IMR-90 (cell line): ENCODE measurements around the gene CNST. TPM values are rescaled to one million over a fixed set of nuclear protein-coding genes. Genes with fewer than 3 reads are reported as not detected.
A peak's percentile ranks its signal among the peaks of the same experiment; 100 is the strongest.

Experiments
- ATAC-seq: fragments of 200-7000 bp; cut with Tn5 transposase; 2 replicates; pipeline ENCODE4 v1.9.1; 2020; ENCODE audit warnings: low read depth, mild to moderate bottlenecking, moderate library complexity
- BruUV-seq: library from RNA; stranded (reverse); fragments of 400-500 nt; replicated peaks from 2 replicates; lab custom pipeline; 2021; lab: Mats Ljungman, UMichigan
- CTCF ChIA-PET: fragments of 300-600 bp; formaldehyde crosslinking; extraction: SDS; loops from one replicate; lab custom pipeline; 2021; ENCODE audit warnings: antibody characterized with exemption; lab: Yijun Ruan, JAX
- POLR2A ChIA-PET: fragments of 300-600 bp; sonication (Branson Sonifier 250); formaldehyde crosslinking; loops from one replicate; lab custom pipeline; 2022; ENCODE audit warnings: antibody characterized with exemption; ENCODE audit not compliant: unreplicated experiment; lab: Charles Lee
- DNase-seq: peaks from one replicate; pipeline ENCODE4 v3.0.0; 2013
- H2AFZ ChIP-seq: replicated peaks from 2 replicates; pipeline ENCODE3; 2013; ENCODE audit warnings: low read length, mild to moderate bottlenecking; ENCODE audit not compliant: poor library complexity
- H2AK5ac ChIP-seq: 2 replicates; pipeline ENCODE4 v1.6.1; 2013; ENCODE audit warnings: low read depth, low read length, inconsistent platforms
- H2AK9ac ChIP-seq: replicated peaks from 2 replicates; pipeline ENCODE3; 2013; ENCODE audit warnings: mild to moderate bottlenecking, low read depth, low read length, moderate library complexity; ENCODE audit not compliant: poor library complexity
- H2BK120ac ChIP-seq: 2 replicates; pipeline ENCODE4 v1.6.1; 2013; ENCODE audit warnings: low read depth, low read length, inconsistent platforms
- H2BK15ac ChIP-seq: 3 replicates; pipeline ENCODE4 v1.6.1; 2013; ENCODE audit warnings: low read depth, low read length, inconsistent platforms
- H2BK20ac ChIP-seq: 2 replicates; pipeline ENCODE4 v1.6.1; 2013; ENCODE audit warnings: low read depth, mild to moderate bottlenecking, inconsistent platforms, low read length, moderate library complexity
- H2BK5ac ChIP-seq: 2 replicates; pipeline ENCODE4 v1.6.1; 2013; ENCODE audit warnings: mild to moderate bottlenecking, low read depth, low read length, inconsistent platforms; ENCODE audit not compliant: poor library complexity, severe bottlenecking
- H3K14ac ChIP-seq: replicated peaks from 2 replicates; pipeline ENCODE4 v1.6.1; 2013; ENCODE audit warnings: low read depth, low read length, inconsistent platforms
- H3K18ac ChIP-seq: 2 replicates; pipeline ENCODE4 v1.6.1; 2013; ENCODE audit warnings: low read depth, low read length, control low read depth
- H3K23ac ChIP-seq: 2 replicates; pipeline ENCODE4 v1.6.1; 2013; ENCODE audit warnings: low read depth, low read length, inconsistent platforms
- H3K27ac ChIP-seq: 2 replicates; pipeline ENCODE4 v1.5.1; 2013; ENCODE audit warnings: mild to moderate bottlenecking, control low read depth, low read length; ENCODE audit not compliant: insufficient read depth
- H3K27me3 ChIP-seq: 2 replicates; pipeline ENCODE4 v1.6.1; 2013; ENCODE audit warnings: low read length; ENCODE audit not compliant: control insufficient read depth, insufficient read depth
- H3K36me3 ChIP-seq: 2 replicates; pipeline ENCODE4 v1.6.1; 2013; ENCODE audit warnings: low read length, mixed read lengths; ENCODE audit not compliant: control insufficient read depth, insufficient read depth
- H3K4ac ChIP-seq: 2 replicates; pipeline ENCODE4 v1.6.1; 2013; ENCODE audit warnings: low read depth, low read length, inconsistent platforms
- H3K4me1 ChIP-seq: 2 replicates; pipeline ENCODE4 v1.6.1; 2013; ENCODE audit warnings: low read length, mixed read lengths; ENCODE audit not compliant: control insufficient read depth, insufficient read depth
- H3K4me2 ChIP-seq: 2 replicates; pipeline ENCODE4 v1.6.1; 2013; ENCODE audit warnings: low read depth, mild to moderate bottlenecking, control low read depth, low read length, moderate library complexity
- H3K4me3 ChIP-seq: 2 replicates; pipeline ENCODE4 v1.5.1; 2013; ENCODE audit warnings: low read depth, mild to moderate bottlenecking, control low read depth, low read length, moderate library complexity; ENCODE audit not compliant: insufficient read depth
- H3K56ac ChIP-seq: 2 replicates; pipeline ENCODE4 v1.6.1; 2013; ENCODE audit warnings: low read length, inconsistent platforms; ENCODE audit not compliant: insufficient read depth; ENCODE audit errors: extremely low read depth
- H3K79me1 ChIP-seq, 2 experiments: 2 replicates each; pipeline ENCODE4 v1.6.1; 2013; ENCODE audit warnings: low read length in 2 of 2, inconsistent platforms in 1 of 2, low read depth in 1 of 2
- H3K9ac ChIP-seq: 2 replicates; pipeline ENCODE4 v1.6.1; 2013; ENCODE audit warnings: low read depth, low read length, control low read depth
- H3K9me1 ChIP-seq: 2 replicates; pipeline ENCODE4 v1.6.1; 2013; ENCODE audit warnings: low read length, inconsistent platforms; ENCODE audit not compliant: insufficient read depth
- H3K9me3 ChIP-seq: 2 replicates; pipeline ENCODE4 v1.6.1; 2013; ENCODE audit warnings: low read length; ENCODE audit not compliant: control insufficient read depth, insufficient read depth
- H4K20me1 ChIP-seq: 2 replicates; pipeline ENCODE4 v1.6.1; 2013; ENCODE audit warnings: low read length, inconsistent platforms; ENCODE audit not compliant: insufficient read depth
- H4K5ac ChIP-seq: 2 replicates; pipeline ENCODE4 v1.6.1; 2013; ENCODE audit warnings: mild to moderate bottlenecking, low read depth, low read length, control low read depth
- H4K8ac ChIP-seq, 2 experiments: 2 replicates each; pipeline ENCODE4 v1.6.1; 2013; ENCODE audit warnings: low read depth in 2 of 2, low read length in 2 of 2, control low read depth in 1 of 2, inconsistent platforms in 1 of 2
- H4K91ac ChIP-seq: 2 replicates; pipeline ENCODE4 v1.6.1; 2013; ENCODE audit warnings: low read depth, low read length, inconsistent platforms; ENCODE audit not compliant: insufficient read depth
- CTCF ChIP-seq: conservative IDR thresholded peaks from 2 replicates; pipeline ENCODE4 v1.5.1; 2012; ENCODE audit warnings: mild to moderate bottlenecking, low read depth, low read length, improper control_type of control experiment
- NFE2L2 ChIP-seq: fragments of 150-350 bp; IDR thresholded peaks from 2 replicates; pipeline ENCODE4 v1.6.1; 2016; ENCODE audit warnings: low read depth, mild to moderate bottlenecking, low read length
- RAD21 ChIP-seq: IDR thresholded peaks from 2 replicates; pipeline ENCODE4 v1.6.1; 2012; ENCODE audit warnings: low read length, improper control_type of control experiment
- SMC3 ChIP-seq: fragments of 150-350 bp; IDR thresholded peaks from 2 replicates; pipeline ENCODE4 v1.6.1; 2016; ENCODE audit warnings: low read depth, mild to moderate bottlenecking, antibody characterized with exemption, low read length, moderate library complexity
- WGBS, 2 experiments: methylation state at CpG; one replicate each; pipeline versions ENCODE4 v1.1.5 to v1.1.7; 2013; ENCODE audit warnings: missing lambda C conversion rate in 2 of 2; ENCODE audit not compliant: insufficient read length in 1 of 2; ENCODE audit errors: extremely low coverage in 2 of 2; 5-methylcytosine and 5-hydroxymethylcytosine counted together
- dilution Hi-C: fragments of 300-500 bp; cut with HindIII; formaldehyde crosslinking; loops from one replicate; pipeline ENCODE4 v1.14.3; 2018; ENCODE audit warnings: low sequenced_read_pairs; ENCODE audit not compliant: unreplicated experiment
- in situ Hi-C: fragments of 300-500 bp; cut with MboI; formaldehyde crosslinking; loops from 3 replicates; pipeline ENCODE4 v1.14.3; 2019; ENCODE audit warnings: low sequenced_read_pairs, inconsistent platforms, mixed read lengths
- intact Hi-C: fragments of 100-400 bp; cut with micrococcal nuclease; formaldehyde crosslinking; loops from 2 replicates; pipeline ENCODE4 v1.10.0; 2022
- polyA plus RNA-seq, 3 experiments: library from polyadenylated mRNA; depleted of rRNA; stranded (reverse); fragments of >200 nt; gene quantifications; 2 replicates each; pipeline ENCODE4 v1.2.3, GENCODE V29; 2012; ENCODE audit warnings: low replicate concordance in 1 of 3
- total RNA-seq: library from RNA; depleted of rRNA; stranded (reverse); fragments of >200 nt; gene quantifications from 2 replicates; pipeline ENCODE4 v1.2.3, GENCODE V29; 2012

The CNST gene
- total and polyA plus RNA-seq, 2 of the 4 experiments (the other 2 are of a cell fraction), result 15.4 to 25.5 TPM

- peak overlapping the region; percentile 92 for H2AFZ ChIP-seq
- H2BK5ac ChIP-seq, result no peak overlapping the region
- no peak overlapping the region for H2AK5ac ChIP-seq
- no peaks in the 10 kb centered on the region for H3K27me3 ChIP-seq
- POLR2A ChIA-PET, result interaction anchor here (0.7 kb wide), 1 partner anchor 57 kb away, joined by 3 read pairs; no protein-coding TSS in a partner anchor
- H2AK9ac ChIP-seq, result peak overlapping the region; percentile 82
- no peaks in the 10 kb centered on the region for H3K4me1 ChIP-seq
- peak overlapping the region; percentile 38; the same call in 1 of the 2 replicates for H3K4me2 ChIP-seq
- intact Hi-C loops, result loop anchor here (1.0 to 5.0 kb wide), 2 partner anchors 42 to 65 kb away; no protein-coding TSS in a partner anchor
- H4K8ac ChIP-seq, result no peak overlapping the region; a peak in 1 of 4 replicates
- no peaks in the 10 kb centered on the region for H3K79me1 ChIP-seq
- no peak overlapping the region for H2BK20ac ChIP-seq
- no peaks in the 10 kb centered on the region for H3K9me1 ChIP-seq
- no peak overlapping the region for H2BK15ac ChIP-seq
- in situ Hi-C loops, result loop anchor here (5.0 to 25.0 kb wide), 2 partner anchors 63 to 1527 kb away; partner anchors contain the start of gene KIF26B
- no peak overlapping the region for H3K4ac ChIP-seq
- peak; percentile 98 for ATAC-seq
- peak; percentile 76 for TF ChIP-seq RAD21
- TF ChIP-seq CTCF, result peak; percentile 92
- TF ChIP-seq NFE2L2, result no peak
- TF ChIP-seq SMC3, result peak; percentile 74
- H4K20me1 ChIP-seq, result no peaks in the 10 kb centered on the region
- BruUV-seq, result no TSS peak
- H3K14ac ChIP-seq, result no peak overlapping the region
- no peak overlapping the region for H3K18ac ChIP-seq
- H2BK120ac ChIP-seq, result no peak overlapping the region
- peak; percentile 66 for DNase-seq
- no peak overlapping the region for H3K23ac ChIP-seq
- dilution Hi-C loops, result no loop called here
- no peak overlapping the region for H4K91ac ChIP-seq
- 23% methylated on average over 4 of the region's 16 CpGs; no CpG with 5 or more reads in 1 of the 2 experiments for WGBS, 2 experiments
- H4K5ac ChIP-seq, result no peak overlapping the region
- H3K56ac ChIP-seq, result no peak overlapping the region
- H3K9me3 ChIP-seq, result 0 out of 2 replicates have a peak, but pooled peaks cover 2% of the 10 kb centered on the region
- H3K4me3 ChIP-seq, result no peak overlapping the region
- no peaks in the 10 kb centered on the region for H3K36me3 ChIP-seq
- no peak overlapping the region for H3K9ac ChIP-seq
- CTCF ChIA-PET, result interaction anchor here (0.7 to 1.4 kb wide), 9 partner anchors 15 to 1544 kb away, joined by 3 to 6 read pairs (median 4); no protein-coding TSS in a partner anchor
- no peak overlapping the region for H3K27ac ChIP-seq
Measured at GRCh38 chr1:246689409-246690008, 123.3 kb downstream of the CNST start.
